Measurements from ENCODE around the gene NKRF.
A peak's percentile ranks its signal among the peaks of the same experiment; 100 is the strongest.

NKRF gene

DNA sequence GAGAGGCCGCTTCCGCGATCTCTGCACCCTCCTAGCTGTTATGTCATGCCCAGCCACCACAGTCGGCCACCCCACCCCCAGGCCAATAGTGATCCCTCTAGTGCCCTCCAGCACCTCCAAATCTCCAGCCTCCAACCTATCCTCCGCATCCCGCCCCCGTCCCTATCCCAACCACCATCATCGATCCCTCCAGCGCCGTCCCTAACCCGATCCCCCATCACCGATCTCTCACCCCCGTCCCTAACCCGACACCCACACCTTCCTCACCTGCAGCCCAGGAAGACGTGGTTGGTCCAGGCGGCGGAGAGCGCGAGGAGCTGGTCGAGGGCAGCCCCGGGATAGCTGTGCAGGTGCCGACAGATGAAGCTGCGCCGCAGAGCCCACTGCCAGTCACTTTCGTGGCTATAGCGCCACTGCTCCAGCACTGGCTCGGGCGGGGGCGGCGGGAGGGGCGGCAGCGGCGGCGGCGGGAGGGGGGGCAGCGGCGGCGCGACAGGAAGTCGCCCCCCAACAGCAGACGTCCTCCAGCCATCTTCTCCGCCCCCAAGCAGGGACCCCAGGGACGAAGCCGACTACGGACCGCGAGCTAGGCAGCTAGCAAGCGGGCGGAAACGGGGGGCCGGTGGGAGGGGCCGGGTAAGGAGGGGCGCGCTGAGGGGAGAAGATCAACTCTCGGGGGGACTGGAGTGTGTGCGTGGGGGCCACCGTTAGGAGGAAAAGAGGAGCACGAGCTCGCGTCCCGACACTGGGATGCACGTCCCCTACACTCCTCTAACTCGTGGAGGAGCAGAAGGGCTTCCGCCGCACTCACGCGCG lies 552 bp downstream of the NKRF start:
- DNase-seq, result peak; percentile 28

DNA sequence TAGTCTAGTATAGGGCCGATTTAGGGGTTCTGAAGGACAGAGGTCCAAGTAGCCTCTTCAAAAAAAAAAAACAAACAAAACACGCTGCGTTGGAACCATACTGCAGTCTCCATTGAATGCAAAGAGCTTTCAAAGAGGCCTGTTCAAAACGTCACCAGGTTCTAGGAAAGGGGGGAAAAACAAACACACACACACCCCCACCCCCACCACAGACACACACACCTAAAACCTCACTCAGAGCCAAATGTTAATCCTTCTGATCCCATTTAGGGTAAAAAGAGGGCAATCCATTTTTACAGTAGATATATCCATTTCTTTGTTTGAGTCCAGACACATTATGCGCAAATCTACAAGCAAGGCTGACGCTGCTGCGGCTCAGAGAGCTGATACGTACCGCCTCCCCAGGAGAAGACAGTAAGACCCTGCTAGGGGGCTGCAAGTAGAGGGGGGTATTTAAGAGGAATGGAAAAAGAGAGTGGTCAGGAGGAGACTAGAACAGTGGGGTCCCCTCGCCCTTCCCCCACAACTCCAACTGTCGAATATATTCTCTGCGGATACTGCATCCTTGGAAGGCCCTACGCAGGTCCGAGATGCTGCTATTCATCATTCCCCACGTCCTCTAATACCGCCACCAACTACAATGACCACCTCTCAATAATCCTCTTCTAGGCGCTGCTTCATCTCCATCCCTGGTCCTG lies 1.3 kb downstream of the NKRF start:
- DNase-seq, result no peak

DNA sequence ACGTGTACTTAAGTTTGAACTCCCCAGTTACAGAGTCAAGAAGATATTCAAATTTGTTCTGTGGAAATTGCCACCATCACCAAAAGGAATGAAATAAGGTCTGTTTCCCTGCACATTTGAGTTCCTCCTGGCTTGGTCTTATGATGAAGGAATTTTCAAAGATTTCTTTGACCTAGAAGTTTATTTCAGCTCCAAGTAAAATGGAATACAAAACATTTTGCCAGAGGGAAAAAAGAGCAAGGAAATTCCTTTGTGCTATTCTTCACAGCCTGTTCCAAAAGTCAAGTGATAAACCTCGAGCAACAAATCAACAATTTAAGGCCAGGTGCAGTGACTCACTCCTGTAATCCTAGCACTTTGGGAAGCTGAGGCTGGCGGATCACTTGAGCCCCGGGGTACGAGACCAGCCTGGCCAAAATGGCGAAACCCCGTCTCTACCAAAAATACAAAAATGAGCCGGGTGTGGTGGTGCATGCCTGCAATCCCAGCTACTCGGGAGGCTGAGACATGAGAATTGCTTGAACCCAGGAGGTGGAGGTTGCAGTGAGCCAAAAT lies 3.4 kb downstream of the NKRF start:
- DNase-seq, result no peak

GRCh38 chrX:119589810-119590209 lies 16.4 kb downstream of the NKRF start:
- no peak for DNase-seq

- DNase-seq, result no peak
Measured at GRCh38 chrX:119583431-119584059, 22.7 kb downstream of the NKRF start.

DNA sequence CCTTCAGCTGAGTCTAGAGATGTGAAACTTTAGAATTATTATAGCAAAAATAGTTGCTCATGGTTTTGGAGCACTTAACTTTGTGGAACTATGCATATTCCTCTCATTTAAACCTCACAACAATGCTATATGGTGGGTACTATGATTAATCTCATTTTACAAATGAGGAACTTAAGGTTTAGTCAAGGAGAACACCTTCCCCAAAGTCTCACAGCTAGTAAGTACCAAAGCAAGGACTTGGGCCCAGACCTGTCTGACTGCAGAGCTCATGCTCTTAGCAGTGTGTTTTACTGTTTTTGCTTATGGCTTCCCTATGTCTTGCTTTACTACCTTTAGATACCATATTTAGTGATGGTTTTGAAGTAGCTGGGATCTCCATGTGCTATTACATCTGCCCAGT lies 26.8 kb downstream of the NKRF start:
- DNase-seq, result no peak

DNA sequence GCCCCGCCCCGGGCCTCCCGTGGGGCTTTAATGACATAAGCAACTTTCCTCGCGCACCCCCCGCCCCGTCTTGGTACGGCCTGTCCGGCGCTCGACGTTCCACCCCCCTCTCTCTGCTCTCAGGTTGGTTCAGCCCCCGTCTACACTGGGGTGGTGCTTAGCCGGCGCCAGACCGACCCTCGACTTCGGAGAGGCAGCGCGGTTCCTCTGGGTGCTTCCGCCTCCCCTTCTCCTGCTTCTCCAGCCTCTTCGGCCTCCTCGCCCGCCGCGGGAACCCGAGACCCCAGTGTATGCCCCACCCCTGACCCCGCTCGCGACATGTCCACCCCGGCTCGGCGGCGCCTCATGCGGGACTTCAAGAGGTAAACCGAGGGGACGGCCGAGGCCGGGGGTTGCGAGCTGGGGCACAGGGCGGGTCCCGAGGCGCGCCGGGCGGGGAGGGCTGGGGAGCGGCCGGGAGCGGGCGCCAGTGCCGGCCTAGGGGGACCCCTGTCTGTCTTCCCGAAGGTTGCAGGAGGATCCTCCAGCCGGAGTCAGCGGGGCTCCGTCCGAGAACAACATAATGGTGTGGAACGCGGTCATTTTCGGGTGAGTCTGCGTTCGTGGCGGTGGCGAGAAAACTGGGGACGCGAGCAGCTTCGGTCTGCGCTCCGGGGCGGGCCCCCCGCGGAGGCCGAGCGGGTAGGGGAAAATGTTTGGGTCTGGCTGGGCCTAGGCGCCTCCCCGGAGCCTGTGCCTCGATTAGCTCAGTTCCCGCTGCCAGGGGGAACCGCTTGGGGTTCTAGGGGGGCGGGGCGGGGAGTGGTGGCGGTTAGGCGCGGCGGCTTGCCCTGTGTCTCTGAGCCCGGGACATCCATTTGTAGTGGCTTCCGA lies 31.6 kb downstream of the NKRF start, which contains the start of gene UBE2A:
Gene UBE2A (plus strand): TSS at position 170 of the 873 bp plus-strand sequence. CDS start 149 bp downstream, at position 319.
- DNase-seq, result peak; percentile 92

GRCh38 chrX:119573840-119574393 lies 32.3 kb downstream of the NKRF start:
- DNase-seq, result no peak

- DNase-seq, result no peak
Measured at GRCh38 chrX:119573222-119573621, 33.0 kb downstream of the NKRF start.

DNA sequence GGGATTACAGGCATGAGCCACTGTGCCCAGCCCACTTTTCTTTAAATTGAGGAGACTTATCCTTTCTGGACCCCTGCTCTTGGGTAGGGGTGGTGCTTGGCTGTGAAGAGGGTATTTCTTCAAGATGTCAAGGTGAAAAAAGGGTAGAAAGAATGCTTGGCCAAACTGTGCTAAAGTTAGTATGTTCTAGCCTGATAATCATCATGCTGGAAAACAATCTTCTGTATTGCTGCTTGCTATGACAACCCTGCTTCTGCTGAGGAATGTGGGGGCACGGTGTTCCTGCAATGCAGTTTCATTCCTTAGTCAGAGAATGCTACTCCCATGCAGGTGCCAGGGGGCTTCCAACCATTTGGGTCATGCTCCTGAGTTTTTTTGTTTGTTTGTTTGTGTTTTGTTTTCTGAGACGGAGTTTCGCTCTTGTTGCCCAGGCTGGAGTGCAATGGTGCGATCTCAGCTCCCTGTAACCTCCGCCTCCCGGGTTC lies 35.8 kb downstream of the NKRF start:
- DNase-seq, result no peak

DNA sequence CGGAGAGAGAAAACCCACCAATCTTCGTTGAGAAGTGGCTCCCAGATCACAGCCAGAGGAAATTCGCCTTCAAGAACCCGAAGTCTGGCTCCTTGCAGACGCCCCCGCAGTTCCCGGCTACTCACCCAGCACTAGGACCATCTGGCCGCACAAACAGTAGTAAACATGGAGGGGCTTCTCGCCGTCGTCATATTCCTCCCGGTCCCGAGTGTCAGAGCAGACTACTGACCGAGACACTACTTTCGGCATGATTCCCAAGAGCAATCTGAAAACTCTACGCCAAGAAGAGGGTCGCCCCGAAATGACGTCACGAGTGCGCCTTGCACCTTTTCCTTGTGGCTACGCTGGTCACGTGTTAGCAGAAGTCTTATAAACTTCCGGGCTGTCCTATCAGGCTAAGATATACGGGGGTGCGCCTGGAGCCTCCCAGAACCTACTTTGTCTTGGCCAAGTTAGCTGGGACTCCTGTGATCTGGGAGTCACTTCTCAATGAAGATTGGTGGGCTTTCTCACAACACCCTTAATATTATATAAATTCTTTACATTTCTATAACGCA lies 41.0 kb downstream of the NKRF start, which contains the start of gene STEEP1:
Gene STEEP1 (minus strand): TSS at position 303 of the 557 bp plus-strand sequence. CDS start 54 bp downstream, at position 249.
- DNase-seq, result peak; percentile 82

DNA sequence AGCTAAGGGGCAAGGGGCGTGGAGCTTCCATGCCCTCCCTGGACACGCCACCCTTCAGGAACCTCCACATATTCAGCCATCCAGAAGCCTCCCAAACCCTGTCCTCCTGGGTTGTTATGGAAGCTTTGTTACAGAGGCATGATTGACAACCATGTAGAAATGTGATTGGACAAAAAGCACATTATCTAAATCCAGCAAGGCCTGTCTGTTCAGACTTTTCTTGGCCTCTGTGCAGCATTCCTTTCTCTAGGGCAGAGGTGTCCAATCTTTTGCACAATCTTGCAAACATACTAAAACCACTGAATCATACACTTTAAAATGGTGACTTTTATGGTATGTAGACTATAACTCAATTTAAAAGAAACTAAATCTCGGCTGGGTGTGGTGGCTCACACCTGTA lies 53.7 kb downstream of the NKRF start:
- no peak for DNase-seq

GRCh38 chrX:119549327-119550016 lies 56.8 kb downstream of the NKRF start:
- no peak for DNase-seq

- no peak for DNase-seq
Measured at GRCh38 chrX:119541188-119541587, 65.0 kb downstream of the NKRF start.

GRCh38 chrX:119539872-119540271 lies 66.4 kb downstream of the NKRF start:
- DNase-seq, result no peak
